GM12873 (cell line): ENCODE results near the gene CA10.

ENCODE experiments used
- CTCF ChIP-seq: IDR thresholded peaks from 2 replicates; pipeline ENCODE4 v1.5.1; 2012; ENCODE audit warnings: low read depth, mild to moderate bottlenecking, moderate library complexity, low read length, control low read depth; ENCODE audit not compliant: insufficient read depth; ENCODE audit errors: missing control alignments

CA10 gene

GRCh38 chr17:51815097-51815496 is 343.4 kb downstream of the CA10 start:
- no peak for TF ChIP-seq CTCF

DNA sequence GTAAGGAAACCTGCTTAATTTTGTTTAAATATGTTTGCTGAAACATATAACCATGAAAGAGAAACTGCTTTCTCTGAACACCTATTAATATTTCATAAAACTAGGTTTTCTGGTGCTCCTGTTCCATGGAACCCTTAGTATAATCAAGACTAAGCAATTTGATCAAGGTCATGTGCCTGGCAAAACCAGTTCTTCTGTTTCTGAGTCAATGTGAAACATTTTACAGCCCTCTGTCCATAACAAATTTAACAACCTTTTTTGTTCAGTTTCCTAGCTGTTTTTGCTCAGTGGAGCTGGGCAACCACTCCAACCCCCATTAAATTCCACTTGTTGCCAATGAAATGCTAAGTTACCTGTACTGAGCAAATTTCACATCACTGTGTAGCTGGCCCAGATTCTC is 344.0 kb downstream of the CA10 start:
- TF ChIP-seq CTCF, result no peak

DNA sequence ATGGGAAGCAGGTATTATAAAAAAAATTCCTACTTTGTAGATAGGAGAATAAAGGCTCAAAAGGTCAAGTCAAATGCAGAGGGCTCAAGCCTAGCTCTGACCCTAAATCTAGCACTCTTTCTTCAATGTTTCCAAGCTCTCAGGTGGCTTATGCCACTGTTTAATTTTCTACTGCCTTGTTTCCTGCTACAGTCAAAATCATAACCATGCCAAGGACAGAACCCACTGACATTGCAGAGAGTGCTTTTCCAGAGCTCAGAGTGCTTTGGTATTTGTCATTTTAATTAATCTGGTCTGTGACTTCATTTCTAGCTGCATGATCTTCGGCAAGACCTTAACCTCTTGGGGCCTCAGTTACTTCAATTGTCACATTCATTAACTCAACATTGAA is 344.7 kb downstream of the CA10 start:
- TF ChIP-seq CTCF, result no peak

- no peak for TF ChIP-seq CTCF
Measured at GRCh38 chr17:51813140-51813783, 345.3 kb downstream of the CA10 start.

DNA sequence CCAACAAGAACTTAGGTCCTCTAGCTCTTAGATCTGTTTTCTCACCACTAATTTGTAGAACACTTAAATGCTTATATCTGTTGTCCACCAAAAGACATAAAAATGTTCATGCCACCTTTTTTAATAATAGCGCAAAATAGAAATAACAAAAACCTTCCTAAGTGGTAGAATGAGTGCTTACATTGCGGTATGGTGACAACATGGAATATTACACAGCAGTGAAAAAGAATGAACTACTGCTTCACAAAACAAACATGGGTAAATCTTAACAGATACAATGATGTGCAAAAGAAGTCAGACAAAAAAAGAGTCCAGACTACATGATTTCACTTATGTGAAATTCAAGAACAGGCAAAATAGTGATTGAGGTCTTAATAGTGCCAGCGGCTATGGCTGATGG is 351.1 kb downstream of the CA10 start:
- TF ChIP-seq CTCF, result no peak

DNA sequence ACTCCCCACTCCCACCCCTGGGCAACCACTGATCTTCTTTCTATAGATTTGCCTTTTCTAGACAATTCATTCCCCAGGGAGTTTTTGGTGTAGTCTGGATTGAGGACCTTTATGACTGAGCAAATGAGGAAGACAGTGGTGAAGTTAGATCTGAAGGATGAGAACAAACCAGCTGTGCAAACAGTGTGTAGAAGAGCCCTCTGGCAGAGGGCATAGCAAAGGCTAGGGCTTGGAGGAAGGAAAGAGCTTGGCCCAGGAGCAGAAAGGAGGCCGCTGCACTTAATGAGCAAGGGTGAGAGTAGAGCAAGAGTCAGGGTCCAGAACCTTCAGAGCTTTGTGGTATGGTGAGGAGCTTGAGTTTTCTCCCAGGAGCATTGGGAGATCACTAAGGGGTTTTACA is 352.7 kb downstream of the CA10 start:
- no peak for TF ChIP-seq CTCF

- no peak for TF ChIP-seq CTCF
Measured at GRCh38 chr17:51805185-51805584, 353.3 kb downstream of the CA10 start.
